SK-N-SH (cell line): ENCODE measurements around the gene ANK2. TPM values are rescaled to one million over a fixed set of nuclear protein-coding genes. Genes with fewer than 3 reads are reported as not detected.

Experiments used
- CTCF ChIA-PET: fragments of 300-600, 350-600 bp; formaldehyde crosslinking; extraction: SDS; loops from one replicate; lab custom pipeline; 2021; lab: Yijun Ruan, JAX
- POLR2A ChIA-PET: fragments of 350-600 bp; sonication (Branson Sonifier 250); formaldehyde crosslinking; extraction: SDS; loops from one replicate; lab custom pipeline; 2020; ENCODE audit warnings: antibody characterized with exemption, inconsistent platforms; lab: Yijun Ruan, JAX
- DNase-seq: peaks from one replicate; pipeline ENCODE4 v3.0.0; 2012
- H2AFZ ChIP-seq: fragments of 200-600 bp; sonication (generic); 2 replicates; pipeline ENCODE4 v1.8.1; 2016; ENCODE audit warnings: antibody characterized with exemption, mild to moderate bottlenecking, low read depth
- H3F3A ChIP-seq: fragments of 200-600 bp; sonication (generic); replicated peaks from 2 replicates; pipeline ENCODE3; 2016; ENCODE audit warnings: antibody characterized with exemption, mild to moderate bottlenecking; ENCODE audit not compliant: insufficient read depth
- H3K27ac ChIP-seq, 2 experiments: fragments of 200-500 bp in 1 of 2; fragments of 200-600 bp in 1 of 2; sonication (Bioruptor generic) in 1 of 2; sonication (generic), shearing (Covaris generic) in 1 of 2; 2 replicates each; pipeline versions ENCODE4 v1.5.1 to v1.6.1; 2014 to 2016; ENCODE audit warnings: low read depth in 2 of 2, inconsistent platforms in 1 of 2, low read length in 1 of 2, mild to moderate bottlenecking in 1 of 2, mixed read lengths in 1 of 2
- H3K27me3 ChIP-seq: fragments of 200-600 bp; sonication (generic), shearing (Covaris generic); 2 replicates; pipeline ENCODE4 v1.6.1; 2016; ENCODE audit warnings: mixed run types; ENCODE audit not compliant: insufficient read depth
- H3K36me3 ChIP-seq, 2 experiments: fragments of 200-500 bp in 1 of 2; fragments of 200-600 bp in 1 of 2; sonication (Bioruptor generic) in 1 of 2; sonication (generic) in 1 of 2; replicated peaks in 1 of 2; 2 replicates each; pipeline versions ENCODE3 to v1.5.1; 2014 to 2016; ENCODE audit warnings: low read length in 1 of 2, mild to moderate bottlenecking in 1 of 2; ENCODE audit not compliant: insufficient read depth in 2 of 2, control insufficient read depth in 1 of 2
- H3K4me1 ChIP-seq, 2 experiments: fragments of 200-500 bp in 1 of 2; fragments of 200-600 bp in 1 of 2; sonication (Bioruptor generic) in 1 of 2; sonication (generic), shearing (Covaris generic) in 1 of 2; 2 replicates each; pipeline versions ENCODE4 v1.5.1 to v1.6.1; 2014 to 2016; ENCODE audit warnings: low read depth in 1 of 2, low read length in 1 of 2, mixed run types in 1 of 2; ENCODE audit not compliant: insufficient read depth in 2 of 2, control insufficient read depth in 1 of 2
- H3K4me2 ChIP-seq: fragments of 200-600 bp; sonication (generic), shearing (Covaris generic); 2 replicates; pipeline ENCODE4 v1.6.1; 2017; ENCODE audit warnings: mixed run types
- H3K4me3 ChIP-seq, 2 experiments: fragments of 200-500 bp in 1 of 2; fragments of 200-600 bp in 1 of 2; sonication (Bioruptor generic) in 1 of 2; sonication (generic), shearing (Covaris generic) in 1 of 2; 2 replicates each; pipeline versions ENCODE4 v1.5.1 to v1.8.1; 2014 to 2016; ENCODE audit warnings: low read depth in 2 of 2, inconsistent platforms in 1 of 2, low read length in 1 of 2, mild to moderate bottlenecking in 1 of 2, mixed read lengths in 1 of 2, moderate library complexity in 1 of 2
- H3K79me2 ChIP-seq: fragments of 200-600 bp; sonication (generic); 2 replicates; pipeline ENCODE4 v1.8.1; 2017; ENCODE audit warnings: mild to moderate bottlenecking; ENCODE audit not compliant: insufficient read depth
- H3K9ac ChIP-seq: fragments of 200-600 bp; sonication (generic); 2 replicates; pipeline ENCODE4 v1.6.1; 2017; ENCODE audit warnings: mixed run types
- H3K9me2 ChIP-seq: fragments of 200-600 bp; sonication (generic); 2 replicates; pipeline ENCODE4 v1.6.1; 2017; ENCODE audit warnings: mixed run types
- H3K9me3 ChIP-seq: fragments of 200-600 bp; sonication (generic); 2 replicates; pipeline ENCODE4 v1.6.1; 2017; ENCODE audit warnings: mixed run types, mild to moderate bottlenecking, moderate library complexity
- H4K20me1 ChIP-seq: fragments of 200-600 bp; sonication (generic); 2 replicates; pipeline ENCODE4 v1.6.1; 2017; ENCODE audit warnings: mild to moderate bottlenecking, mixed run types; ENCODE audit not compliant: insufficient read depth
- ELF1 ChIP-seq: IDR thresholded peaks from 2 replicates; pipeline ENCODE4 v1.4.0; 2012
- EP300 ChIP-seq, 2 experiments: IDR thresholded peaks; 2 replicates each; pipeline versions ENCODE4 v1.4.0 to v1.6.1; 2012; ENCODE audit warnings: borderline replicate concordance in 1 of 2, low read depth in 1 of 2, low read length in 1 of 2
- EZH2phosphoT487 ChIP-seq: fragments of 200-600 bp; sonication (generic); IDR thresholded peaks from 2 replicates; pipeline ENCODE4 v1.6.1; 2017; ENCODE audit warnings: low read depth, mixed run types, mild to moderate bottlenecking, antibody characterized with exemption, moderate library complexity, borderline replicate concordance
- FOXJ3 ChIP-seq: sonication (generic); formaldehyde crosslinking; IDR thresholded peaks from 2 replicates; pipeline ENCODE4 v1.5.1; 2020; ENCODE audit warnings: mild to moderate bottlenecking, missing genetic modification reagents
- FOXM1 ChIP-seq: IDR thresholded peaks from 2 replicates; pipeline ENCODE4 v1.4.0; 2012; ENCODE audit warnings: low read depth, mild to moderate bottlenecking
- GABPA ChIP-seq: IDR thresholded peaks from 2 replicates; pipeline ENCODE4 v1.4.0; 2012; ENCODE audit warnings: low read depth, mild to moderate bottlenecking
- RAD21 ChIP-seq: IDR thresholded peaks from 2 replicates; pipeline ENCODE4 v1.6.1; 2012; ENCODE audit warnings: mild to moderate bottlenecking, low read length
- RXRA ChIP-seq: IDR thresholded peaks from 2 replicates; pipeline ENCODE4 v1.4.0; 2012; ENCODE audit warnings: low read depth, mild to moderate bottlenecking, borderline replicate concordance
- SIN3A ChIP-seq: IDR thresholded peaks from 2 replicates; pipeline ENCODE4 v1.6.1; 2012; ENCODE audit warnings: low read depth, mild to moderate bottlenecking, low read length, moderate library complexity, borderline replicate concordance
- SMC3 ChIP-seq: IDR thresholded peaks from 2 replicates; pipeline ENCODE4 v1.6.1; 2012; ENCODE audit warnings: low read depth, low read length, improper control_type of control experiment
- TCF12 ChIP-seq: IDR thresholded peaks from 2 replicates; pipeline ENCODE4 v1.4.0; 2012
- WGBS: methylation state at CpG from one replicate; pipeline ENCODE4 v1.1.6; 2017; ENCODE audit warnings: low lambda C conversion rate; 5-methylcytosine and 5-hydroxymethylcytosine counted together
- polyA plus RNA-seq, 3 experiments: library from polyadenylated mRNA; depleted of rRNA; stranded (reverse); fragments of >200 nt; gene quantifications; 2 replicates each; pipeline ENCODE4 v1.2.3, GENCODE V29; 2012
- TF ChIP-seq, protein P1 (sequence below): fragments of 200-600 bp; sonication (generic); IDR thresholded peaks from 2 replicates; pipeline ENCODE4 v1.6.1; 2017; ENCODE audit warnings: antibody characterized with exemption, mild to moderate bottlenecking, moderate library complexity
- TF ChIP-seq, protein P2 (sequence below): IDR thresholded peaks from 2 replicates; pipeline ENCODE4; 2012

ANK2 gene
- polyA plus RNA-seq, 1 of the 3 experiments (the other 2 are of a cell fraction), result 0.69 TPM

DNA sequence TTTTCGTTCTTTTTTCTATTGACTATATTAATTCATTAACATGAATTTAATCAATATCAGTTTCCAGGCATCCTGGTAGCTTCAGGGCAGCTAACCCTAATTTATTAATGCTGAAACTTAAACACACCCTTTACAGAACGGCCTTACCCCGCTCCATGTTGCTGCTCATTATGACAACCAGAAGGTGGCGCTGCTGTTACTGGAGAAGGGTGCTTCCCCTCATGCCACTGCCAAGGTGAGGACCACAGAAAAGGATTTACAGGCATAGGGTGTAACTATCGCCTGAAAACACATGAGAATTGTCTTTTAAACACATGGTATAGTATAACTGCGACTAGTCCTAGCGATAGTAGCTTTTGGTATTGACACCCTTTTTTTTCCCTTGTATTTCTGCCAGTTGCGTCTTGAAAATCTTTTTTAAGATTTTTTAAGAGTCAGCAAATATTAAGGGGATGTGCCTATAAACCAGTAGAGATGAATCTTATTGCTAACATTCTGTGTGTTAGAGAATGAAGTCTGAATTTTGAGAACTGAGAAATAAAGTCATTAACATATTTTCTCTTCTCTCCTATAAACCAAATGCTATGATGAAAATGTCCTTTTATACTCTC, 229.0 kb downstream of the ANK2 start:
- 46% methylated on average over 8 of the region's 8 CpGs for WGBS
- CTCF ChIA-PET, result interaction anchor here (0.6 to 1.9 kb wide), 10 partner anchors 9 to 467 kb away, joined by 3 to 10 read pairs (median 3); no protein-coding TSS in a partner anchor
- Histone ChIP-seq H3K9me2 (no peaks in the 10 kb centered on the region), H3K4me3 (no peak overlapping the region; a peak in 1 of 4 replicates), H3K9me3 (no peaks in the 10 kb centered on the region), H2AFZ (no peak overlapping the region), H3K79me2 (no peaks in the 10 kb centered on the region), H3F3A (no peaks in the 10 kb centered on the region), H3K4me2 (no peak overlapping the region), H3K4me1 (no peaks in the 10 kb centered on the region), H3K36me3 (peaks cover 0 to 13% of the 10 kb centered on the region in 2 experiments), H3K9ac (no peak overlapping the region), H4K20me1 (no peaks in the 10 kb centered on the region), H3K27ac (no peak overlapping the region), H3K27me3 (no peaks in the 10 kb centered on the region)
- DNase-seq, result peak; percentile 62
- POLR2A ChIA-PET, result no interaction called here
- TF ChIP-seq, protein P1, sequence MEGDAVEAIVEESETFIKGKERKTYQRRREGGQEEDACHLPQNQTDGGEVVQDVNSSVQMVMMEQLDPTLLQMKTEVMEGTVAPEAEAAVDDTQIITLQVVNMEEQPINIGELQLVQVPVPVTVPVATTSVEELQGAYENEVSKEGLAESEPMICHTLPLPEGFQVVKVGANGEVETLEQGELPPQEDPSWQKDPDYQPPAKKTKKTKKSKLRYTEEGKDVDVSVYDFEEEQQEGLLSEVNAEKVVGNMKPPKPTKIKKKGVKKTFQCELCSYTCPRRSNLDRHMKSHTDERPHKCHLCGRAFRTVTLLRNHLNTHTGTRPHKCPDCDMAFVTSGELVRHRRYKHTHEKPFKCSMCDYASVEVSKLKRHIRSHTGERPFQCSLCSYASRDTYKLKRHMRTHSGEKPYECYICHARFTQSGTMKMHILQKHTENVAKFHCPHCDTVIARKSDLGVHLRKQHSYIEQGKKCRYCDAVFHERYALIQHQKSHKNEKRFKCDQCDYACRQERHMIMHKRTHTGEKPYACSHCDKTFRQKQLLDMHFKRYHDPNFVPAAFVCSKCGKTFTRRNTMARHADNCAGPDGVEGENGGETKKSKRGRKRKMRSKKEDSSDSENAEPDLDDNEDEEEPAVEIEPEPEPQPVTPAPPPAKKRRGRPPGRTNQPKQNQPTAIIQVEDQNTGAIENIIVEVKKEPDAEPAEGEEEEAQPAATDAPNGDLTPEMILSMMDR, result peak; percentile 94
- peak; percentile 66 for TF ChIP-seq RAD21
- peak; percentile 68 for TF ChIP-seq SMC3
- no peak for TF ChIP-seq GABPA
- TF ChIP-seq, protein P2, sequence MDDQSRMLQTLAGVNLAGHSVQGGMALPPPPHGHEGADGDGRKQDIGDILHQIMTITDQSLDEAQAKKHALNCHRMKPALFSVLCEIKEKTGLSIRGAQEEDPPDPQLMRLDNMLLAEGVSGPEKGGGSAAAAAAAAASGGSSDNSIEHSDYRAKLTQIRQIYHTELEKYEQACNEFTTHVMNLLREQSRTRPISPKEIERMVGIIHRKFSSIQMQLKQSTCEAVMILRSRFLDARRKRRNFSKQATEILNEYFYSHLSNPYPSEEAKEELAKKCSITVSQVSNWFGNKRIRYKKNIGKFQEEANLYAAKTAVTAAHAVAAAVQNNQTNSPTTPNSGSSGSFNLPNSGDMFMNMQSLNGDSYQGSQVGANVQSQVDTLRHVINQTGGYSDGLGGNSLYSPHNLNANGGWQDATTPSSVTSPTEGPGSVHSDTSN, result no peak
- no peak for TF ChIP-seq SIN3A

DNA sequence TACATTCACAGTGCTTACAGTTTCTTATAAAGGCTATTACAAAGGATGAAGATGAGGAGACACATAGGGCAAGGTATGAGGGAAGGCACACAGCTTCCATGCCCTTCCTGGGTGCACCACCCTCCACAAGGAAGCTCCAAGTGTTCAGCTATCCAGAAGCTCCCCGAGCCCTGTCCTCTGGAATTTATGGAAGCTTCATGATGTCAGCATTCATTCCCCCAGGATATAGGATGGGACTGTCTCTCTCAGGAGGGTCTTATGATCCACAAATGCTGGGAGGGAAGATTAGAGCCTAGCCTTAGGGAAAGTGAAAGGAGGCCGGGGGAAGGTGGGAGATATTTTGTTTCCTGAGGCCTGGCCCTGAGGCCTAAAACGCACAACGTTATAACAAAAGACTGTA, 236.0 kb downstream of the ANK2 start:
- WGBS, result 93% methylated on average over 4 of the region's 4 CpGs

More for the DNA sequence above, 236.0 kb downstream of the ANK2 start:
- CTCF ChIA-PET, result interaction anchor here (0.6 kb wide), 1 partner anchor 138 kb away, joined by 3 read pairs; no protein-coding TSS in a partner anchor
- Histone ChIP-seq H3F3A (no peaks in the 10 kb centered on the region), H3K79me2 (no peaks in the 10 kb centered on the region), H2AFZ (no peak overlapping the region), H4K20me1 (no peaks in the 10 kb centered on the region), H3K4me2 (no peak overlapping the region), H3K9ac (no peak overlapping the region), H3K27ac (no peak overlapping the region), H3K36me3 (peaks cover 0 to 11% of the 10 kb centered on the region in 2 experiments), H3K4me3 (no peak overlapping the region), H3K9me3 (no peaks in the 10 kb centered on the region), H3K9me2 (no peaks in the 10 kb centered on the region), H3K27me3 (no peaks in the 10 kb centered on the region), H3K4me1 (no peaks in the 10 kb centered on the region)
- no peak for TF ChIP-seq EZH2phosphoT487
- TF ChIP-seq FOXM1, result no peak
- TF ChIP-seq ELF1, result no peak
- TF ChIP-seq TCF12, result no peak
- TF ChIP-seq RXRA, result no peak
- no peak for TF ChIP-seq EP300 (IDR thresholded peaks at IDR 0.05; ENCODE audit: borderline replicate concordance in 1 of 2, low read depth in 1 of 2, low read length in 1 of 2)
- no peak for TF ChIP-seq FOXJ3 (CRISPR knock-in tag)
- POLR2A ChIA-PET, result no interaction called here
- DNase-seq, result no peak
